Thyroid gland (tissue), 4 donors: ENCODE data around the gene DHRS4L2. TPM values are rescaled to one million over a fixed set of nuclear protein-coding genes. Genes with fewer than 3 reads are reported as not detected.
"Not testable (repeated sequence)": the region's sequence is repeated elsewhere in the genome, so short reads cannot be mapped to it uniquely, and the experiment has no call there.

Experiments
- DNase-seq, 2 donors: peaks; one replicate each; pipeline ENCODE4 v3.0.0-alpha.2; 2019
- H3K27ac ChIP-seq, 3 donors: fragments of 200-600 bp; sonication (generic); 1 replicate in 2 of 3; 2 replicates in 1 of 3; pipeline ENCODE4 v1.5.1; 2016 to 2019; ENCODE audit warnings: mild to moderate bottlenecking in 1 of 3, moderate library complexity in 1 of 3
- H3K27me3 ChIP-seq: fragments of 200-600 bp; sonication (generic); one replicate; pipeline ENCODE4 v1.5.1; 2019
- H3K36me3 ChIP-seq, 2 donors: fragments of 200-600 bp; sonication (generic); one replicate each; pipeline ENCODE4 v1.5.1; 2016 to 2019
- H3K4me1 ChIP-seq, 2 donors: fragments of 200-600 bp; sonication (generic); one replicate each; pipeline ENCODE4 v1.5.1; 2017 to 2019
- H3K4me3 ChIP-seq, 3 donors: fragments of 200-600 bp; sonication (generic); replicated peaks in 1 of 3; 1 replicate in 2 of 3; 2 replicates in 1 of 3; pipeline ENCODE4 v1.5.1; 2016; ENCODE audit warnings: mild to moderate bottlenecking in 1 of 3
- H3K9me3 ChIP-seq: fragments of 200-600 bp; sonication (generic); one replicate; pipeline ENCODE4 v1.5.1; 2017
- CTCF ChIP-seq, 6 experiments: fragments of 200-600 bp in 3 of 6; fragments of 450-650 bp in 3 of 6; sonication (generic) in 3 of 6; IDR thresholded peaks; one replicate each; pipeline ENCODE4 v1.5.1; 2016 to 2019; ENCODE audit warnings: antibody characterized with exemption in 6 of 6, mild to moderate bottlenecking in 2 of 6, inconsistent platforms in 1 of 6, moderate library complexity in 1 of 6
- POLR2A ChIP-seq, 2 donors: fragments of 450-650 bp; IDR thresholded peaks; one replicate each; pipeline ENCODE4 v1.6.1; 2017; ENCODE audit warnings: antibody characterized with exemption in 2 of 2, mild to moderate bottlenecking in 2 of 2, moderate library complexity in 1 of 2
- WGBS, 2 donors: methylation state at CpG; one replicate each; pipeline ENCODE4 v1.1.5; 2017; 5-methylcytosine and 5-hydroxymethylcytosine counted together
- intact Hi-C: fragments of 100-400 bp; cut with DNase I; formaldehyde crosslinking; loops from one replicate; pipeline ENCODE4 v1.15.1; 2023
- total RNA-seq, 4 donors: library from RNA; depleted of rRNA; stranded (reverse); fragments of >200 nt; gene quantifications; one replicate each; pipeline ENCODE4 v1.2.3, GENCODE V29; 2016

DHRS4L2 gene
- total RNA-seq, 4 donors from 2014 or later: 4.7 to 27.1 (median 12.6) TPM

GRCh38 chr14:23950411-23951135, 38.2 kb upstream of the DHRS4L2 start:
- intact Hi-C loops: no loop called here

GRCh38 chr14:23951136-23951466, 37.6 kb upstream of the DHRS4L2 start:
- DNase-seq, H3K27me3 ChIP-seq, intact Hi-C loops, H3K9me3 ChIP-seq, H3K27ac ChIP-seq, H3K4me3 ChIP-seq, H3K36me3 ChIP-seq: not testable (repeated sequence)
- H3K4me1 ChIP-seq: peaks cover 6 to 18% of the 10 kb centered on the region in 2 donors
- 79 to 100% methylated on average over 3 of the region's 3 CpGs for WGBS, 2 donors

More at GRCh38 chr14:23950411-23951135, 38.2 kb upstream of the DHRS4L2 start:
- 96 to 99% methylated on average over 6 of the region's 6 CpGs for WGBS, 2 donors
- Histone ChIP-seq H3K27me3 (no peaks in the 10 kb centered on the region), H3K9me3 (no peaks in the 10 kb centered on the region), H3K36me3 (no peaks in the 10 kb centered on the region), H3K4me1 (peaks cover 6 to 18% of the 10 kb centered on the region in 2 donors), H3K4me3 (no peak overlapping the region), H3K27ac (no peak overlapping the region)
- TF ChIP-seq POLR2A (IDR thresholded peaks at IDR 0.05) (no peak), CTCF (IDR thresholded peaks at IDR 0.05) (no peak)
- no peak for DNase-seq

GRCh38 chr14:23951590-23952201, 37.0 kb upstream of the DHRS4L2 start:
- WGBS, 2 donors: 64 to 71% methylated on average over 7 to 8 of the region's 8 CpGs
- Histone ChIP-seq H3K9me3 (no peaks in the 10 kb centered on the region), H3K27ac (no peak overlapping the region), H3K27me3 (no peaks in the 10 kb centered on the region), H3K4me1 (peaks cover 6 to 18% of the 10 kb centered on the region in 2 donors), H3K36me3 (no peaks in the 10 kb centered on the region), H3K4me3 (no peak overlapping the region)
- no peak for DNase-seq
- intact Hi-C loops: no loop called here
- TF ChIP-seq POLR2A (IDR thresholded peaks at IDR 0.05) (no peak), CTCF (IDR thresholded peaks at IDR 0.05) (no peak)

GRCh38 chr14:23953116-23953463, 35.6 kb upstream of the DHRS4L2 start:
- H3K36me3 ChIP-seq, H3K9me3 ChIP-seq, intact Hi-C loops, H3K27me3 ChIP-seq: not testable (repeated sequence)
- peak; percentile 12 to 15 for DNase-seq
- H3K4me1 ChIP-seq: peaks cover 6 to 18% of the 10 kb centered on the region in 2 donors
- H3K27ac ChIP-seq: peak overlapping the region in 2 of 3 donors; percentile 76 to 85
- H3K4me3 ChIP-seq: peak overlapping the region; percentile 48 to 75 (median 57)
- 54 to 62% methylated on average over 5 to 6 of the region's 6 CpGs for WGBS, 2 donors

GRCh38 chr14:23953464-23954278, 35.1 kb upstream of the DHRS4L2 start, which contains the start of gene DHRS4:
TSS of gene DHRS4 (plus strand) at chr14:23953770. CDS start at chr14:23953789, 19 bp downstream.
- WGBS, 2 donors: 1 to 2% methylated on average over 12 to 16 of the region's 44 CpGs
- Histone ChIP-seq H3K27me3 (no peaks in the 10 kb centered on the region), H3K4me1 (peaks cover 6 to 18% of the 10 kb centered on the region in 2 donors), H3K36me3 (no peaks in the 10 kb centered on the region), H3K27ac (peak within 1 kb of the TSS; percentile 54 to 85 (median 76)), H3K4me3 (peak within 1 kb of the TSS; percentile 48 to 75 (median 57)), H3K9me3 (no peaks in the 10 kb centered on the region)
- intact Hi-C loops: no loop called here
- TF ChIP-seq CTCF (IDR thresholded peaks at IDR 0.05) (peak; percentile 79 to 90 (median 85)), POLR2A (IDR thresholded peaks at IDR 0.05) (peak in 1 of 2 donors; percentile 76)
- DNase-seq: peak; percentile 80 to 87

GRCh38 chr14:23954279-23954614, 34.5 kb upstream of the DHRS4L2 start:
- H3K9me3 ChIP-seq, H3K36me3 ChIP-seq, intact Hi-C loops, DNase-seq, H3K27me3 ChIP-seq: not testable (repeated sequence)
- peaks cover 6 to 18% of the 10 kb centered on the region in 2 donors for H3K4me1 ChIP-seq
- peak overlapping the region; percentile 48 to 75 (median 57) for H3K4me3 ChIP-seq
- 13 to 14% methylated on average over 6 of the region's 6 CpGs for WGBS, 2 donors
- peak overlapping the region in 2 of 3 donors; percentile 76 to 85 for H3K27ac ChIP-seq

GRCh38 chr14:23954965-23955364, 33.8 kb upstream of the DHRS4L2 start:
- intact Hi-C loops: not testable (repeated sequence)

GRCh38 chr14:23955811-23956210, 32.9 kb upstream of the DHRS4L2 start:
- 89 to 90% methylated on average over 2 of the region's 2 CpGs for WGBS, 2 donors
- H3K36me3 ChIP-seq, H3K27me3 ChIP-seq, H3K4me3 ChIP-seq, intact Hi-C loops, H3K9me3 ChIP-seq, DNase-seq, H3K27ac ChIP-seq: not testable (repeated sequence)
- H3K4me1 ChIP-seq: peaks cover 6 to 18% of the 10 kb centered on the region in 2 donors

More at GRCh38 chr14:23954965-23955364, 33.8 kb upstream of the DHRS4L2 start:
- H3K9me3 ChIP-seq, H3K36me3 ChIP-seq, H3K27me3 ChIP-seq, H3K27ac ChIP-seq, H3K4me3 ChIP-seq: not testable (repeated sequence)
- DNase-seq: peak in 1 of 2 donors; percentile 8
- whole genome bisulfite sequencing, 2 donors: 77 to 81% methylated on average over 18 of the region's 20 CpGs
- peaks cover 6 to 18% of the 10 kb centered on the region in 2 donors for H3K4me1 ChIP-seq

GRCh38 chr14:23957913-23958569, 30.7 kb upstream of the DHRS4L2 start:
- 93 to 94% methylated on average over 9 of the region's 9 CpGs for WGBS, 2 donors
- peaks cover 6 to 11% of the 10 kb centered on the region in 2 donors for H3K4me1 ChIP-seq
- H3K9me3 ChIP-seq, intact Hi-C loops, H3K4me3 ChIP-seq, H3K36me3 ChIP-seq, H3K27ac ChIP-seq, H3K27me3 ChIP-seq, DNase-seq: not testable (repeated sequence)
